Measurements from ENCODE around the gene TNK1. TPM values are rescaled to one million over a fixed set of nuclear protein-coding genes. Genes with fewer than 3 reads are reported as not detected.

TNK1 gene
- total and polyA plus RNA-seq, 2 donors (not counting 3 experiments of a cell fraction or from before 2014, with no cell fraction given), result 0.22 to 0.58 TPM

DNA sequence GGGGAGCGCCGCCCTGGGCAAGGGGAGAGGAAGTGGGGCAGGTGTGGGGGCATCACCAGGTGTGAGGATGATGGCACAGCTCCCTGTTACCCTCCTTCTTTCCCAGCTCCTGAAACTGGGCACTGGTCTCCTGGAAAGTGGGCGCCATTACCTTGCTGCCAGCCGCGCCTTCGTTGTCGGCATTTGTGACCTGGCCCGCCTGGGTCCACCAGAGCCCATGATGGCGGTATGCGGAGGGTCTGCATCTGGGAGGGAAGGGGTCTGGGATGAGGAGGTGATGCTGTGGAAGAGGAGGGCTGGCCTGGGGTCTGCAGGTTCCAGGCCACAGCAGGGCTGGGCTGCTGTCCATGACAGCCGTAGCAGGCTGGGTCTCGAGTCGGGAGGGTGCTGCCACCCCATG is 39.0 kb upstream of the TNK1 start:
- no peaks in the 10 kb centered on the region for H3K9me3 ChIP-seq (replicated peaks; ENCODE audit: control insufficient read depth, insufficient read depth, low read length)
- no peak overlapping the region for H3K4me3 ChIP-seq (replicated peaks in 1 of 3; ENCODE audit: insufficient read depth in 1 of 3, low read depth in 1 of 3, low read length in 3 of 3)
- H4K20me1 ChIP-seq (replicated peaks; ENCODE audit: control insufficient read depth, extremely low read depth, insufficient read depth, low read length), result no peaks in the 10 kb centered on the region
- H2AFZ ChIP-seq (ENCODE audit: low read depth, low read length), result no peak overlapping the region
- no peaks in the 10 kb centered on the region for H3K27me3 ChIP-seq (ENCODE audit: control insufficient read depth in 2 of 2, insufficient read depth in 2 of 2, low read length in 2 of 2)
- CTCF ChIA-PET, result interaction anchor here (0.8 to 1.0 kb wide), 2 partner anchors 12 to 13 kb away, joined by 4 read pairs; partner anchors contain the start of genes NEURL4 and TMEM95
- intact Hi-C loops (cut with micrococcal nuclease) (no loop called here), dilution Hi-C loops (cut with MboI; ENCODE audit: extremely low pct_ligation_motif_present, low sequenced_read_pairs) (no loop called here)
- DNase-seq (ENCODE audit: low read depth, low spot score), result no peak
- no TSS peak for BruUV-seq (replicated peaks)
- H3K36me3 ChIP-seq (ENCODE audit: control insufficient read depth in 2 of 2, extremely low read depth in 1 of 2, insufficient read depth in 2 of 2, low read length in 2 of 2), result no peaks in the 10 kb centered on the region
- no peaks in the 10 kb centered on the region for H3K9me1 ChIP-seq (replicated peaks; ENCODE audit: control insufficient read depth, extremely low read depth, insufficient read depth, low read length)
- H3K4me2 ChIP-seq (ENCODE audit: insufficient read depth, low read length), result no peak overlapping the region
- no peak overlapping the region for H3K9ac ChIP-seq (replicated peaks; ENCODE audit: extremely low read depth, insufficient read depth, low read length)
- no peak overlapping the region for H3K27ac ChIP-seq (ENCODE audit: insufficient read depth, low read depth, low read length)
- TF ChIP-seq MAX (IDR thresholded peaks at IDR 0.05; ENCODE audit: insufficient read depth, insufficient read length) (no peak), EZH2 (IDR thresholded peaks at IDR 0.05; ENCODE audit: borderline replicate concordance, low read depth, low read length, severe bottlenecking) (no peak), POLR2AphosphoS5 (IDR thresholded peaks at IDR 0.05; ENCODE audit: insufficient read depth, low read depth, low read length) (no peak)
- H3K79me2 ChIP-seq (ENCODE audit: control insufficient read depth, insufficient read depth, low read length), result no peaks in the 10 kb centered on the region
- POLR2A ChIA-PET, result no interaction called here
- no peaks in the 10 kb centered on the region for H3K4me1 ChIP-seq (ENCODE audit: control insufficient read depth, extremely low read depth, insufficient read depth, low read length)
- FAIRE-seq, result no peak

DNA sequence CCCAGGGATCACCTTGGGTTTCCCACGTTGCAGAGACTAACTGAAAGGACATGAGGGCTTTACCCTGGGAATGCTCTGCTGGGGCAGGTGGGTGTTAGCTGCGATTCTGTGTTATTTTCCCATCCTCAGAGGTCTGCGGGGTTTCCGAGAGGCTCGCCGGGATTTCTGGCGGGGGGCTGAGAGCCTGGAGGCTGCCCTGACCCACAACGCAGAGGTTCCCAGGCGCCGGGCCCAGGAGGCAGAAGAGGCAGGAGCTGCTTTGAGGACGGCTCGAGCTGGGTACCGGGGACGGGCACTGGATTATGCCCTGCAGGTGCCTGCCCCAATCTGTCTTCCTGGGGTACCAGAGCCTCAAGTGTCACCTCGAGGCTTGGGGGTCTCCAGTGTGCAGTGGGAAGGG is 37.6 kb upstream of the TNK1 start:
- no peaks in the 10 kb centered on the region for H3K4me1 ChIP-seq (ENCODE audit: control insufficient read depth, extremely low read depth, insufficient read depth, low read length)
- CTCF ChIA-PET, result interaction anchor here (1.5 to 3.8 kb wide), 3 partner anchors 18 to 297 kb away, joined by 3 to 31 read pairs (median 14); no protein-coding TSS in a partner anchor
- no peaks in the 10 kb centered on the region for H3K79me2 ChIP-seq (ENCODE audit: control insufficient read depth, insufficient read depth, low read length)
- no peak overlapping the region for H3K4me3 ChIP-seq (replicated peaks in 1 of 3; ENCODE audit: insufficient read depth in 1 of 3, low read depth in 1 of 3, low read length in 3 of 3)
- H2AFZ ChIP-seq (ENCODE audit: low read depth, low read length), result no peak overlapping the region
- FAIRE-seq (no peak), DNase-seq (ENCODE audit: low read depth, low spot score) (no peak)
- H3K9ac ChIP-seq (replicated peaks; ENCODE audit: extremely low read depth, insufficient read depth, low read length), result no peak overlapping the region
- H3K9me1 ChIP-seq (replicated peaks; ENCODE audit: control insufficient read depth, extremely low read depth, insufficient read depth, low read length), result no peaks in the 10 kb centered on the region
- TF ChIP-seq FOS (IDR thresholded peaks at IDR 0.05; ENCODE audit: borderline replicate concordance, insufficient read depth, low read length), result no peak
- TF ChIP-seq, protein P1, sequence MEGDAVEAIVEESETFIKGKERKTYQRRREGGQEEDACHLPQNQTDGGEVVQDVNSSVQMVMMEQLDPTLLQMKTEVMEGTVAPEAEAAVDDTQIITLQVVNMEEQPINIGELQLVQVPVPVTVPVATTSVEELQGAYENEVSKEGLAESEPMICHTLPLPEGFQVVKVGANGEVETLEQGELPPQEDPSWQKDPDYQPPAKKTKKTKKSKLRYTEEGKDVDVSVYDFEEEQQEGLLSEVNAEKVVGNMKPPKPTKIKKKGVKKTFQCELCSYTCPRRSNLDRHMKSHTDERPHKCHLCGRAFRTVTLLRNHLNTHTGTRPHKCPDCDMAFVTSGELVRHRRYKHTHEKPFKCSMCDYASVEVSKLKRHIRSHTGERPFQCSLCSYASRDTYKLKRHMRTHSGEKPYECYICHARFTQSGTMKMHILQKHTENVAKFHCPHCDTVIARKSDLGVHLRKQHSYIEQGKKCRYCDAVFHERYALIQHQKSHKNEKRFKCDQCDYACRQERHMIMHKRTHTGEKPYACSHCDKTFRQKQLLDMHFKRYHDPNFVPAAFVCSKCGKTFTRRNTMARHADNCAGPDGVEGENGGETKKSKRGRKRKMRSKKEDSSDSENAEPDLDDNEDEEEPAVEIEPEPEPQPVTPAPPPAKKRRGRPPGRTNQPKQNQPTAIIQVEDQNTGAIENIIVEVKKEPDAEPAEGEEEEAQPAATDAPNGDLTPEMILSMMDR (IDR thresholded peaks at IDR 0.05; ENCODE audit: extremely low read depth in 1 of 2, insufficient read depth in 1 of 2, low read depth in 1 of 2, low read length in 2 of 2), result no peak
- TF ChIP-seq MAX (IDR thresholded peaks at IDR 0.05; ENCODE audit: insufficient read depth, insufficient read length), result no peak
- TF ChIP-seq MYC (IDR thresholded peaks at IDR 0.05; ENCODE audit: low read depth, low read length), result no peak
- no peak for TF ChIP-seq POLR2A (IDR thresholded peaks at IDR 0.05; ENCODE audit: low read depth, low read length)
- TF ChIP-seq JUN (IDR thresholded peaks at IDR 0.05; ENCODE audit: borderline replicate concordance, insufficient read depth, insufficient read length, low read depth), result no peak
- TF ChIP-seq GATA2 (IDR thresholded peaks at IDR 0.05; ENCODE audit: insufficient read depth, insufficient read length, low read depth, low read length), result no peak
- TF ChIP-seq EZH2 (IDR thresholded peaks at IDR 0.05; ENCODE audit: borderline replicate concordance, low read depth, low read length, severe bottlenecking), result no peak
- TF ChIP-seq POLR2AphosphoS5 (IDR thresholded peaks at IDR 0.05; ENCODE audit: insufficient read depth, low read depth, low read length), result no peak
- no peaks in the 10 kb centered on the region for H3K27me3 ChIP-seq (ENCODE audit: control insufficient read depth in 2 of 2, insufficient read depth in 2 of 2, low read length in 2 of 2)
- dilution Hi-C loops (cut with MboI; ENCODE audit: extremely low pct_ligation_motif_present, low sequenced_read_pairs) (no loop called here), intact Hi-C loops (cut with micrococcal nuclease) (no loop called here)
- BruUV-seq (replicated peaks), result no TSS peak
- H3K36me3 ChIP-seq (ENCODE audit: control insufficient read depth in 2 of 2, extremely low read depth in 1 of 2, insufficient read depth in 2 of 2, low read length in 2 of 2), result no peaks in the 10 kb centered on the region
- POLR2A ChIA-PET, result no interaction called here
- H4K20me1 ChIP-seq (replicated peaks; ENCODE audit: control insufficient read depth, extremely low read depth, insufficient read depth, low read length), result no peaks in the 10 kb centered on the region
- no peak overlapping the region for H3K27ac ChIP-seq (ENCODE audit: insufficient read depth, low read depth, low read length)
- no peaks in the 10 kb centered on the region for H3K9me3 ChIP-seq (replicated peaks; ENCODE audit: control insufficient read depth, insufficient read depth, low read length)
- no peak overlapping the region for H3K4me2 ChIP-seq (ENCODE audit: insufficient read depth, low read length)
